Measurements from ENCODE around the gene FSTL5. TPM values are rescaled to one million over a fixed set of nuclear protein-coding genes. Genes with fewer than 3 reads are reported as not detected.

The FSTL5 gene
- total RNA-seq, 1 experiment from 2014 or later, result 1.9 TPM

GRCh38 chr4:161907590-161907955 lies 256.2 kb downstream of the FSTL5 start:
- intact Hi-C loops (cut with micrococcal nuclease; ENCODE audit: unreplicated experiment), result no loop called here

GRCh38 chr4:161906836-161907589 lies 256.8 kb downstream of the FSTL5 start:
- ChIA-PET CTCF (no interaction called here), POLR2A (no interaction called here)
- no peak for TF ChIP-seq CTCF (IDR thresholded peaks at IDR 0.05; ENCODE audit: insufficient read depth in 1 of 2, low read depth in 1 of 2, low read length in 1 of 2, severe bottlenecking in 1 of 2, unreplicated experiment in 1 of 2)
- Mint-ChIP-seq H3K4me1 (ENCODE audit: low read depth, unreplicated experiment) (no peaks in the 10 kb centered on the region), H3K9me3 (ENCODE audit: unreplicated experiment) (no peaks in the 10 kb centered on the region), H3K36me3 (ENCODE audit: insufficient read depth, unreplicated experiment) (no peaks in the 10 kb centered on the region), H3K4me3 (ENCODE audit: unreplicated experiment) (no peak overlapping the region), H3K27me3 (ENCODE audit: insufficient read depth, unreplicated experiment) (no peaks in the 10 kb centered on the region), H3K27ac (ENCODE audit: unreplicated experiment) (no peak overlapping the region)
- no TSS peak for BruUV-seq (replicated peaks)
- H3K27me3 ChIP-seq (replicated peaks; ENCODE audit: control insufficient read depth, insufficient read depth, low read length), result no peaks in the 10 kb centered on the region
- intact Hi-C loops (cut with micrococcal nuclease; ENCODE audit: unreplicated experiment), result no loop called here
- H3K36me3 ChIP-seq (ENCODE audit: control insufficient read depth, insufficient read depth, low read length), result no peaks in the 10 kb centered on the region
- no peaks in the 10 kb centered on the region for H3K9me3 ChIP-seq
- H3K4me1 ChIP-seq, result no peaks in the 10 kb centered on the region
- no peak for DNase-seq
- H3K4me3 ChIP-seq (ENCODE audit: low read depth, low read length), result no peak overlapping the region

More at GRCh38 chr4:161907590-161907955, 256.2 kb downstream of the FSTL5 start:
- Mint-ChIP-seq H3K4me1 (ENCODE audit: low read depth, unreplicated experiment) (no peaks in the 10 kb centered on the region), H3K9me3 (ENCODE audit: unreplicated experiment) (no peaks in the 10 kb centered on the region), H3K36me3 (ENCODE audit: insufficient read depth, unreplicated experiment) (no peaks in the 10 kb centered on the region), H3K4me3 (ENCODE audit: unreplicated experiment) (no peak overlapping the region), H3K27me3 (ENCODE audit: insufficient read depth, unreplicated experiment) (no peaks in the 10 kb centered on the region), H3K27ac (ENCODE audit: unreplicated experiment) (no peak overlapping the region)
- Histone ChIP-seq H3K4me1 (no peaks in the 10 kb centered on the region), H3K27me3 (replicated peaks; ENCODE audit: control insufficient read depth, insufficient read depth, low read length) (no peaks in the 10 kb centered on the region), H3K4me3 (ENCODE audit: low read depth, low read length) (no peak overlapping the region), H3K36me3 (ENCODE audit: control insufficient read depth, insufficient read depth, low read length) (no peaks in the 10 kb centered on the region), H3K9me3 (no peaks in the 10 kb centered on the region)
- ChIA-PET POLR2A (no interaction called here), CTCF (no interaction called here)
- DNase-seq, result no peak
- BruUV-seq (replicated peaks), result no TSS peak
- no peak for TF ChIP-seq CTCF (IDR thresholded peaks at IDR 0.05; ENCODE audit: insufficient read depth in 1 of 2, low read depth in 1 of 2, low read length in 1 of 2, severe bottlenecking in 1 of 2, unreplicated experiment in 1 of 2)

GRCh38 chr4:161900110-161900509 lies 263.7 kb downstream of the FSTL5 start:
- Histone ChIP-seq H3K4me1 (no peaks in the 10 kb centered on the region), H3K36me3 (ENCODE audit: control insufficient read depth, insufficient read depth, low read length) (no peaks in the 10 kb centered on the region), H3K9me3 (no peaks in the 10 kb centered on the region), H3K4me3 (ENCODE audit: low read depth, low read length) (no peak overlapping the region), H3K27me3 (replicated peaks; ENCODE audit: control insufficient read depth, insufficient read depth, low read length) (no peaks in the 10 kb centered on the region)
- Mint-ChIP-seq H3K36me3 (ENCODE audit: insufficient read depth, unreplicated experiment) (no peaks in the 10 kb centered on the region), H3K9me3 (ENCODE audit: unreplicated experiment) (no peaks in the 10 kb centered on the region), H3K4me3 (ENCODE audit: unreplicated experiment) (no peak overlapping the region), H3K27me3 (ENCODE audit: insufficient read depth, unreplicated experiment) (no peaks in the 10 kb centered on the region), H3K27ac (ENCODE audit: unreplicated experiment) (no peak overlapping the region), H3K4me1 (ENCODE audit: low read depth, unreplicated experiment) (no peaks in the 10 kb centered on the region)
- TF ChIP-seq CTCF (IDR thresholded peaks at IDR 0.05; ENCODE audit: insufficient read depth in 1 of 2, low read depth in 1 of 2, low read length in 1 of 2, severe bottlenecking in 1 of 2, unreplicated experiment in 1 of 2), result no peak
- POLR2A ChIA-PET, result no interaction called here
- BruUV-seq (replicated peaks), result no TSS peak
- no peak for DNase-seq
- intact Hi-C loops (cut with micrococcal nuclease; ENCODE audit: unreplicated experiment), result no loop called here
- CTCF ChIA-PET, result no interaction called here
